HG03025 (cell line): ENCODE data around the gene GRK3.

Experiments
- ATAC-seq: cut with Tn5 transposase; IDR thresholded peaks from one replicate; pipeline ENCODE4 v1.9.1; 2021; ENCODE audit warnings: mild to moderate bottlenecking, moderate library complexity; ENCODE audit not compliant: unreplicated experiment, low FRiP score

The GRK3 gene

GRCh38 chr22:25718135-25718840 is 153.8 kb downstream of the GRK3 start:
- ATAC-seq = no peak

- ATAC-seq = no peak
Measured at GRCh38 chr22:25722223-25722622, 157.7 kb downstream of the GRK3 start.

GRCh38 chr22:25722626-25723025 is 158.2 kb downstream of the GRK3 start:
- no peak for ATAC-seq

- no peak for ATAC-seq
Measured at GRCh38 chr22:25726241-25726640, 161.8 kb downstream of the GRK3 start.

- no peak for ATAC-seq
Measured at GRCh38 chr22:25728071-25728470, 163.6 kb downstream of the GRK3 start.

GRCh38 chr22:25729016-25729995 is 164.8 kb downstream of the GRK3 start:
- ATAC-seq = no peak

GRCh38 chr22:25735650-25736049 is 171.2 kb downstream of the GRK3 start:
- no peak for ATAC-seq

- ATAC-seq = no peak
Measured at GRCh38 chr22:25736378-25737011, 172.0 kb downstream of the GRK3 start.

- ATAC-seq = no peak
Measured at GRCh38 chr22:25739659-25740344, 175.3 kb downstream of the GRK3 start.

GRCh38 chr22:25741692-25742626 is 177.5 kb downstream of the GRK3 start, which contains the start of gene MYO18B:
TSS of gene MYO18B (plus strand) at chr22:25742188. CDS start at chr22:25761093, 18,905 bp downstream.
- no peak for ATAC-seq

GRCh38 chr22:25742918-25743708 is 178.6 kb downstream of the GRK3 start:
- ATAC-seq = no peak

GRCh38 chr22:25744694-25745093 is 180.2 kb downstream of the GRK3 start:
- ATAC-seq = no peak

- ATAC-seq = no peak
Measured at GRCh38 chr22:25745341-25746011, 181.0 kb downstream of the GRK3 start.

- ATAC-seq = no peak
Measured at GRCh38 chr22:25746012-25746373, 181.5 kb downstream of the GRK3 start.

- no peak for ATAC-seq
Measured at GRCh38 chr22:25747245-25747944, 182.9 kb downstream of the GRK3 start.

- no peak for ATAC-seq
Measured at GRCh38 chr22:25748140-25748539, 183.7 kb downstream of the GRK3 start.

- ATAC-seq = no peak
Measured at GRCh38 chr22:25748704-25749103, 184.2 kb downstream of the GRK3 start.
